HL-60 (cell line): Measurements from ENCODE around the gene ANKRD12.

Experiments
- DNase-seq, 2 experiments: peaks; one replicate each; pipeline ENCODE4 v3.0.0-alpha.2; 2010 to 2020; ENCODE audit warnings: low read depth in 1 of 2, low spot score in 1 of 2
- H3K27ac ChIP-seq: fragments of 250-450 bp; sonication (Bioruptor Pico); replicated peaks from 2 replicates; pipeline ENCODE4 v1.5.1; 2020; ENCODE audit warnings: mild to moderate bottlenecking, moderate library complexity
- H3K27me3 ChIP-seq: fragments of 250-450 bp; sonication (Bioruptor Pico); 2 replicates; pipeline ENCODE4 v1.5.1; 2021; ENCODE audit warnings: mild to moderate bottlenecking, moderate library complexity; ENCODE audit not compliant: insufficient read depth, poor library complexity, severe bottlenecking
- H3K4me3 ChIP-seq: replicated peaks from 2 replicates; pipeline ENCODE4 v1.5.1; 2011; ENCODE audit warnings: mild to moderate bottlenecking, control low read depth, low read length; ENCODE audit not compliant: insufficient read depth
- CTCF ChIP-seq: IDR thresholded peaks from one replicate; pipeline ENCODE4 v1.5.1; 2011; ENCODE audit warnings: low read length, control low read depth, inconsistent platforms; ENCODE audit not compliant: insufficient read depth
- GABPA ChIP-seq: IDR thresholded peaks from 2 replicates; pipeline ENCODE4 v1.6.1; 2012; ENCODE audit warnings: low read depth
- POLR2AphosphoS5 ChIP-seq: IDR thresholded peaks from 2 replicates; pipeline ENCODE4 v1.6.1; 2012; ENCODE audit warnings: low read depth
- REST ChIP-seq: IDR thresholded peaks from 2 replicates; pipeline ENCODE4 v1.6.1; 2012; ENCODE audit warnings: low read depth; ENCODE audit not compliant: insufficient replicate concordance
- SPI1 ChIP-seq: IDR thresholded peaks from 2 replicates; pipeline ENCODE4 v1.6.1; 2012; ENCODE audit warnings: low read depth, mild to moderate bottlenecking, borderline replicate concordance

The ANKRD12 gene

GRCh38 chr18:9281780-9282179 lies 145.2 kb downstream of the ANKRD12 start:
- TF ChIP-seq SPI1 (no peak), GABPA (no peak), POLR2AphosphoS5 (no peak), CTCF (no peak), REST (no peak)
- no peak overlapping the region for H3K27ac ChIP-seq
- DNase-seq: no peak
- H3K4me3 ChIP-seq: no peak overlapping the region
- no peaks in the 10 kb centered on the region for H3K27me3 ChIP-seq

- Histone ChIP-seq H3K4me3 (no peak overlapping the region), H3K27me3 (no peaks in the 10 kb centered on the region), H3K27ac (no peak overlapping the region)
- DNase-seq: no peak
- no peak for TF ChIP-seq REST
These were observed 147.2 kb downstream of the ANKRD12 start for GRCh38 chr18:9283791-9284190.

GRCh38 chr18:9285604-9286003 lies 149.0 kb downstream of the ANKRD12 start:
- Histone ChIP-seq H3K4me3 (no peak overlapping the region), H3K27ac (no peak overlapping the region), H3K27me3 (no peaks in the 10 kb centered on the region)
- TF ChIP-seq SPI1 (no peak), GABPA (no peak), POLR2AphosphoS5 (no peak), CTCF (no peak), REST (no peak)
- no peak for DNase-seq

- no peak overlapping the region for H3K27ac ChIP-seq
- no peak for DNase-seq
- no peaks in the 10 kb centered on the region for H3K27me3 ChIP-seq
- TF ChIP-seq CTCF: no peak
- TF ChIP-seq POLR2AphosphoS5: no peak
- no peak for TF ChIP-seq GABPA
- no peak for TF ChIP-seq REST
- no peak for TF ChIP-seq SPI1
- H3K4me3 ChIP-seq: no peak overlapping the region
These were observed 150.5 kb downstream of the ANKRD12 start for GRCh38 chr18:9287036-9287435.
